ENCODE data around the gene RASGEF1C.

GRCh38 chr5:180090098-180090768, 118.8 kb downstream of the RASGEF1C start:
- TF ChIP-seq CTCF (IDR thresholded peaks at IDR 0.05; ENCODE audit: insufficient read depth, low read length) = peak; percentile 58
- no peak for TF ChIP-seq GABPA (IDR thresholded peaks at IDR 0.05; ENCODE audit: low read depth)

Measured in HL-60 (cell line).